ENCODE data around the gene LRRC4C.

The LRRC4C gene

GRCh38 chr11:40838181-40838683 is 621.2 kb downstream of the LRRC4C start:
- no peak for DNase-seq

GRCh38 chr11:40827116-40827515 is 632.3 kb downstream of the LRRC4C start:
- DNase-seq, result no peak

GRCh38 chr11:40826601-40827000 is 632.9 kb downstream of the LRRC4C start:
- no peak for DNase-seq

GRCh38 chr11:40825201-40825834 is 634.1 kb downstream of the LRRC4C start:
- DNase-seq, result no peak

- no peak for DNase-seq
Measured at GRCh38 chr11:40819230-40819629, 640.2 kb downstream of the LRRC4C start.

GRCh38 chr11:40816976-40817375 is 642.5 kb downstream of the LRRC4C start:
- DNase-seq, result no peak

GRCh38 chr11:40797981-40798380 is 661.5 kb downstream of the LRRC4C start:
- no peak for DNase-seq

GRCh38 chr11:40787224-40787623 is 672.2 kb downstream of the LRRC4C start:
- DNase-seq, result no peak

- DNase-seq, result no peak
Measured at GRCh38 chr11:40763046-40763445, 696.4 kb downstream of the LRRC4C start.

GRCh38 chr11:40759341-40759740 is 700.1 kb downstream of the LRRC4C start:
- no peak for DNase-seq

- DNase-seq, result no peak
Measured at GRCh38 chr11:40754297-40754696, 705.2 kb downstream of the LRRC4C start.

GRCh38 chr11:40746282-40746681 is 713.2 kb downstream of the LRRC4C start:
- DNase-seq, result no peak

GRCh38 chr11:40732132-40732531 is 727.3 kb downstream of the LRRC4C start:
- DNase-seq, result no peak

GRCh38 chr11:40722179-40722795 is 737.2 kb downstream of the LRRC4C start:
- DNase-seq, result no peak

- no peak for DNase-seq
Measured at GRCh38 chr11:40716344-40717130, 742.9 kb downstream of the LRRC4C start.

- no peak for DNase-seq
Measured at GRCh38 chr11:40713083-40713482, 746.4 kb downstream of the LRRC4C start.

GRCh38 chr11:40701027-40701426 is 758.4 kb downstream of the LRRC4C start:
- no peak for DNase-seq

GRCh38 chr11:40689823-40690222 is 769.6 kb downstream of the LRRC4C start:
- DNase-seq, result no peak

GRCh38 chr11:40688369-40688768 is 771.1 kb downstream of the LRRC4C start:
- DNase-seq, result no peak

- DNase-seq, result no peak
Measured at GRCh38 chr11:40686765-40687164, 772.7 kb downstream of the LRRC4C start.

GRCh38 chr11:40683010-40683409 is 776.4 kb downstream of the LRRC4C start:
- no peak for DNase-seq

- no peak for DNase-seq
Measured at GRCh38 chr11:40679276-40679675, 780.2 kb downstream of the LRRC4C start.

GRCh38 chr11:40647295-40647694 is 812.2 kb downstream of the LRRC4C start:
- DNase-seq, result no peak

- no peak for DNase-seq
Measured at GRCh38 chr11:40642284-40642683, 817.2 kb downstream of the LRRC4C start.

Measured in NCI-H524 (cell line).